ENCODE data around the gene ZNF808. TPM values are rescaled to one million over a fixed set of nuclear protein-coding genes. Genes with fewer than 3 reads are reported as not detected.
"Not testable (repeated sequence)": the region's sequence is repeated elsewhere in the genome, so short reads cannot be mapped to it uniquely, and the experiment has no call there.

The ZNF808 gene

GRCh38 chr19:52601025-52601973 is 73.8 kb downstream of the ZNF808 start:
- H3K18ac ChIP-seq (ENCODE audit: low read length) = peak overlapping the region; percentile 52
- H3K9ac ChIP-seq (ENCODE audit: low read length) = peak overlapping the region; percentile 91
- no peak overlapping the region for H2BK15ac ChIP-seq (replicated peaks; ENCODE audit: low read depth)
- no peak overlapping the region for H4K8ac ChIP-seq (ENCODE audit: low read depth, low read length)
- H2AK5ac ChIP-seq (ENCODE audit: low read length) = no peak overlapping the region
- H3K4me3 ChIP-seq (ENCODE audit: low read length) = peak overlapping the region; percentile 82
- H3K4me1 ChIP-seq (ENCODE audit: control insufficient read depth, low read depth, low read length) = no peaks in the 10 kb centered on the region
- no peak overlapping the region for H4K5ac ChIP-seq (ENCODE audit: low read length)
- no peak overlapping the region for H2BK120ac ChIP-seq (ENCODE audit: low read depth, low read length)
- no peaks in the 10 kb centered on the region for H3K36me3 ChIP-seq (ENCODE audit: control insufficient read depth, insufficient read depth, low read length)
- WGBS (ENCODE audit: extremely low coverage, insufficient coverage, low lambda C conversion rate) = no CpG with 5 or more reads among the region's 62 CpGs
- H3K79me2 ChIP-seq (ENCODE audit: control insufficient read depth, insufficient read depth, low read length) = no peaks in the 10 kb centered on the region
- DNase-seq = peak; percentile 95
- H3K27me3 ChIP-seq (ENCODE audit: insufficient read depth, low read length, poor library complexity) = no peaks in the 10 kb centered on the region
- H2BK5ac ChIP-seq (ENCODE audit: low read length) = no peak overlapping the region
- no peak overlapping the region for H3K23ac ChIP-seq (ENCODE audit: low read length)
- H3K4ac ChIP-seq (ENCODE audit: low read depth, low read length) = no peak overlapping the region
- H3K56ac ChIP-seq (ENCODE audit: low read length) = peak overlapping the region; percentile 91
- H3K4me2 ChIP-seq (ENCODE audit: low read length) = peak overlapping the region; percentile 66
- peaks cover under 1% of the 10 kb centered on the region for H3K79me1 ChIP-seq (ENCODE audit: low read length)
- H3K27ac ChIP-seq (ENCODE audit: low read depth, low read length) = peak overlapping the region; percentile 87

- H3K4me1 ChIP-seq (ENCODE audit: control insufficient read depth, low read depth, low read length); H3K23ac ChIP-seq (ENCODE audit: low read length); H3K18ac ChIP-seq (ENCODE audit: low read length); H3K27me3 ChIP-seq (ENCODE audit: insufficient read depth, low read length, poor library complexity); H2BK15ac ChIP-seq (replicated peaks; ENCODE audit: low read depth); H2AK5ac ChIP-seq (ENCODE audit: low read length); H3K79me2 ChIP-seq (ENCODE audit: control insufficient read depth, insufficient read depth, low read length); H2BK120ac ChIP-seq (ENCODE audit: low read depth, low read length); H3K79me1 ChIP-seq (ENCODE audit: low read length); H3K36me3 ChIP-seq (ENCODE audit: control insufficient read depth, insufficient read depth, low read length); H4K8ac ChIP-seq (ENCODE audit: low read depth, low read length); H3K27ac ChIP-seq (ENCODE audit: low read depth, low read length); H3K4ac ChIP-seq (ENCODE audit: low read depth, low read length); H4K5ac ChIP-seq (ENCODE audit: low read length); H2BK5ac ChIP-seq (ENCODE audit: low read length): not testable (repeated sequence)
- Histone ChIP-seq H3K9ac (ENCODE audit: low read length) (peak overlapping the region; percentile 91), H3K4me2 (ENCODE audit: low read length) (peak overlapping the region; percentile 66), H3K56ac (ENCODE audit: low read length) (peak overlapping the region; percentile 91), H3K4me3 (ENCODE audit: low read length) (peak overlapping the region; percentile 82)
- WGBS (ENCODE audit: extremely low coverage, insufficient coverage, low lambda C conversion rate) = no CpG with 5 or more reads among the region's 3 CpGs
- DNase-seq = peak; percentile 35
Measured at GRCh38 chr19:52601974-52602366, 74.5 kb downstream of the ZNF808 start.

GRCh38 chr19:52602941-52603340 is 75.5 kb downstream of the ZNF808 start:
- no peaks in the 10 kb centered on the region for H3K36me3 ChIP-seq (ENCODE audit: control insufficient read depth, insufficient read depth, low read length)
- peaks cover 2% of the 10 kb centered on the region for H3K79me1 ChIP-seq (ENCODE audit: low read length)
- H3K27ac ChIP-seq (ENCODE audit: low read depth, low read length) = no peak overlapping the region
- no peak overlapping the region for H3K23ac ChIP-seq (ENCODE audit: low read length)
- no peak overlapping the region for H3K4me3 ChIP-seq (ENCODE audit: low read length)
- H3K4me2 ChIP-seq (ENCODE audit: low read length) = no peak overlapping the region
- H3K9ac ChIP-seq (ENCODE audit: low read length) = no peak overlapping the region
- H3K56ac ChIP-seq (ENCODE audit: low read length) = no peak overlapping the region
- no peak for DNase-seq
- no peak overlapping the region for H4K8ac ChIP-seq (ENCODE audit: low read depth, low read length)
- no peak overlapping the region for H2BK5ac ChIP-seq (ENCODE audit: low read length)
- no peaks in the 10 kb centered on the region for H3K4me1 ChIP-seq (ENCODE audit: control insufficient read depth, low read depth, low read length)
- no CpG with 5 or more reads among the region's 2 CpGs for WGBS (ENCODE audit: extremely low coverage, insufficient coverage, low lambda C conversion rate)
- H2BK120ac ChIP-seq (ENCODE audit: low read depth, low read length) = no peak overlapping the region
- H3K18ac ChIP-seq (ENCODE audit: low read length) = no peak overlapping the region
- no peak overlapping the region for H4K5ac ChIP-seq (ENCODE audit: low read length)
- H3K27me3 ChIP-seq (ENCODE audit: insufficient read depth, low read length, poor library complexity) = no peaks in the 10 kb centered on the region
- no peak overlapping the region for H3K4ac ChIP-seq (ENCODE audit: low read depth, low read length)
- H2AK5ac ChIP-seq (ENCODE audit: low read length) = no peak overlapping the region
- no peaks in the 10 kb centered on the region for H3K79me2 ChIP-seq (ENCODE audit: control insufficient read depth, insufficient read depth, low read length)
- H2BK15ac ChIP-seq (replicated peaks; ENCODE audit: low read depth) = no peak overlapping the region

GRCh38 chr19:52603558-52604207 is 76.2 kb downstream of the ZNF808 start:
- no peak overlapping the region for H3K18ac ChIP-seq (ENCODE audit: low read length)
- no peak overlapping the region for H3K27ac ChIP-seq (ENCODE audit: low read depth, low read length)
- DNase-seq = no peak
- no peak overlapping the region for H2BK5ac ChIP-seq (ENCODE audit: low read length)
- H3K56ac ChIP-seq (ENCODE audit: low read length) = no peak overlapping the region
- H3K36me3 ChIP-seq (ENCODE audit: control insufficient read depth, insufficient read depth, low read length) = no peaks in the 10 kb centered on the region
- no peaks in the 10 kb centered on the region for H3K4me1 ChIP-seq (ENCODE audit: control insufficient read depth, low read depth, low read length)
- no peak overlapping the region for H2AK5ac ChIP-seq (ENCODE audit: low read length)
- H3K79me2 ChIP-seq (ENCODE audit: control insufficient read depth, insufficient read depth, low read length) = no peaks in the 10 kb centered on the region
- H2BK15ac ChIP-seq (replicated peaks; ENCODE audit: low read depth) = no peak overlapping the region
- H4K5ac ChIP-seq (ENCODE audit: low read length) = no peak overlapping the region
- no peak overlapping the region for H4K8ac ChIP-seq (ENCODE audit: low read depth, low read length)
- no peak overlapping the region for H2BK120ac ChIP-seq (ENCODE audit: low read depth, low read length)
- no peak overlapping the region for H3K4me3 ChIP-seq (ENCODE audit: low read length)
- no peaks in the 10 kb centered on the region for H3K27me3 ChIP-seq (ENCODE audit: insufficient read depth, low read length, poor library complexity)
- H3K4ac ChIP-seq (ENCODE audit: low read depth, low read length) = no peak overlapping the region
- no peak overlapping the region for H3K9ac ChIP-seq (ENCODE audit: low read length)
- peaks cover 2% of the 10 kb centered on the region for H3K79me1 ChIP-seq (ENCODE audit: low read length)
- no CpG with 5 or more reads among the region's 14 CpGs for WGBS (ENCODE audit: extremely low coverage, insufficient coverage, low lambda C conversion rate)
- no peak overlapping the region for H3K23ac ChIP-seq (ENCODE audit: low read length)
- H3K4me2 ChIP-seq (ENCODE audit: low read length) = no peak overlapping the region

Small RNA genes within 50 kb of the gene (small RNA-seq; reads per million reads assigned to genes)
- gene RPL39P34 (ENCODE audit: insufficient read depth) = not detected
